Ishikawa (cell line): Measurements from ENCODE around the gene HLA-DQA1.

Experiments
- CEBPB ChIP-seq: IDR thresholded peaks from 2 replicates; pipeline ENCODE4 v1.6.1; 2012
- CREB1 ChIP-seq: IDR thresholded peaks from 2 replicates; pipeline ENCODE4 v1.6.1; 2012; ENCODE audit warnings: low read depth
- EGR1 ChIP-seq: IDR thresholded peaks from 2 replicates; pipeline ENCODE4 v1.6.1; 2012
- EP300 ChIP-seq: IDR thresholded peaks from 2 replicates; pipeline ENCODE4 v1.6.1; 2012; ENCODE audit warnings: borderline replicate concordance
- FOXM1 ChIP-seq: IDR thresholded peaks from 2 replicates; pipeline ENCODE4 v1.6.1; 2012; ENCODE audit warnings: low read depth, borderline replicate concordance
- NFIC ChIP-seq: IDR thresholded peaks from 2 replicates; pipeline ENCODE4 v1.6.1; 2012
- RAD21 ChIP-seq: IDR thresholded peaks from 2 replicates; pipeline ENCODE4 v1.6.1; 2012; ENCODE audit warnings: low read depth
- TAF1 ChIP-seq: IDR thresholded peaks from 2 replicates; pipeline ENCODE4 v1.6.1; 2012; ENCODE audit warnings: low read depth, mild to moderate bottlenecking
- TCF12 ChIP-seq: IDR thresholded peaks from 2 replicates; pipeline ENCODE4 v1.6.1; 2012; ENCODE audit warnings: low read depth
- TEAD4 ChIP-seq: IDR thresholded peaks from 2 replicates; pipeline ENCODE4 v1.6.1; 2012
- YY1 ChIP-seq: IDR thresholded peaks from 2 replicates; pipeline ENCODE4 v1.6.1; 2012; ENCODE audit warnings: low read depth
- ZBTB7A ChIP-seq: IDR thresholded peaks from 2 replicates; pipeline ENCODE4 v1.6.1; 2012; ENCODE audit warnings: low read depth
- TF ChIP-seq, protein P1 (sequence below): IDR thresholded peaks from 2 replicates; pipeline ENCODE4 v1.6.1; 2012
- TF ChIP-seq, protein P2 (sequence below): IDR thresholded peaks from 2 replicates; pipeline ENCODE4 v1.6.1; 2012; ENCODE audit warnings: low read depth, mild to moderate bottlenecking
- TF ChIP-seq, protein P3 (sequence below): IDR thresholded peaks from 2 replicates; pipeline ENCODE4 v1.6.1; 2012

Gene HLA-DQA1

DNA sequence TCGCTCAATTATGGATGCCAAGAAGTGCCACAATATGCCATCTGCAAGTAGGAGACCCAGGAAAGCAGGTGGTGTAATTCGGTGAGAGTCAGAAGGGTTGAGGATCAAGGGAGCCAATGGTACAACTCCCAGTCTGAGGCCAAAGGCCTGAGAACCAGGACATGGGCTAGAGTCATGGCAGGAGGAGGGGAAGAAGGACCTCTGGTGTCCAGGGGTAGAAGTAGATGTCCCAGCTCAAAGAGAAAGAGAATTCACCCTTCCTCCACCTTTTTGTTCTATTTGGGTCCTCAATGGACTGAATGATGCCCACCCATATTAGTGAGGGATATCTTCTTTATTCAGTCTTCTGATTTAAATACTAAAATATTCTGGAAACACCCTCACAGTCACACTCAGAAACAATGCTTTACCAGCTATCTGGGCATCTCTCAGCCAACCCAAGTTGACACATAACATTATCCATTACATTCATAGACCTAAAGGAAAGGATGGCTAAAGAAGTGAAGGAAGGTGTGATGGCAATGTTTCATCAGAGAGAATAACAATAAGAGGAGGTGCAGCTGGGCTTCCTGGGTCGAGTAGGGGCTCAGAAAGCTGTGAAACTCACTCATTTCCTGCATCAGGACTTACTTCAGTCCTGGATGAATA is 21.2 kb upstream of the HLA-DQA1 start:
- TF ChIP-seq TEAD4, result no peak
- TF ChIP-seq RAD21, result no peak

DNA sequence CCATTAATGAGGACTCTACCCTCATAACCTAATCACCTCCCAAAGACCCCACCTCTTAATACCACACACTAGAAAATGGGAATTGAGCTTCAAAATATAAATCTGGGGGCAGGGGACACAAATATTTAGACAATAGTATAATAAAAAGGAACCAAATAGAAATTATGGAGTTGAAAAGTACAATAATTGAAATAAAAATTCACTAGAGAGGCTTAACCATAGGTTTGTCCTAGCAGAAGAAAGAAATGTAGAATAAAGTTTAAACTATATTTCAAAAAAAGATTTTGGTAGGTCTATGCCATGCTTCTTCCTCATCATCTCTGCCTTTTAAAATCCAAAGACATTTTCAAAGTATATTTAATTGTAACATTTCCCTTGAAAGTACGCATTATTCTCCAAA is 19.5 kb upstream of the HLA-DQA1 start:
- TF ChIP-seq, protein P1, sequence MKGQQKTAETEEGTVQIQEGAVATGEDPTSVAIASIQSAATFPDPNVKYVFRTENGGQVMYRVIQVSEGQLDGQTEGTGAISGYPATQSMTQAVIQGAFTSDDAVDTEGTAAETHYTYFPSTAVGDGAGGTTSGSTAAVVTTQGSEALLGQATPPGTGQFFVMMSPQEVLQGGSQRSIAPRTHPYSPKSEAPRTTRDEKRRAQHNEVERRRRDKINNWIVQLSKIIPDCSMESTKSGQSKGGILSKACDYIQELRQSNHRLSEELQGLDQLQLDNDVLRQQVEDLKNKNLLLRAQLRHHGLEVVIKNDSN, result no peak
- TF ChIP-seq FOXM1, result no peak
- TF ChIP-seq EP300, result no peak
- TF ChIP-seq YY1, result no peak
- no peak for TF ChIP-seq NFIC
- no peak for TF ChIP-seq RAD21
- TF ChIP-seq TEAD4, result no peak
- no peak for TF ChIP-seq TCF12
- TF ChIP-seq, protein P2, sequence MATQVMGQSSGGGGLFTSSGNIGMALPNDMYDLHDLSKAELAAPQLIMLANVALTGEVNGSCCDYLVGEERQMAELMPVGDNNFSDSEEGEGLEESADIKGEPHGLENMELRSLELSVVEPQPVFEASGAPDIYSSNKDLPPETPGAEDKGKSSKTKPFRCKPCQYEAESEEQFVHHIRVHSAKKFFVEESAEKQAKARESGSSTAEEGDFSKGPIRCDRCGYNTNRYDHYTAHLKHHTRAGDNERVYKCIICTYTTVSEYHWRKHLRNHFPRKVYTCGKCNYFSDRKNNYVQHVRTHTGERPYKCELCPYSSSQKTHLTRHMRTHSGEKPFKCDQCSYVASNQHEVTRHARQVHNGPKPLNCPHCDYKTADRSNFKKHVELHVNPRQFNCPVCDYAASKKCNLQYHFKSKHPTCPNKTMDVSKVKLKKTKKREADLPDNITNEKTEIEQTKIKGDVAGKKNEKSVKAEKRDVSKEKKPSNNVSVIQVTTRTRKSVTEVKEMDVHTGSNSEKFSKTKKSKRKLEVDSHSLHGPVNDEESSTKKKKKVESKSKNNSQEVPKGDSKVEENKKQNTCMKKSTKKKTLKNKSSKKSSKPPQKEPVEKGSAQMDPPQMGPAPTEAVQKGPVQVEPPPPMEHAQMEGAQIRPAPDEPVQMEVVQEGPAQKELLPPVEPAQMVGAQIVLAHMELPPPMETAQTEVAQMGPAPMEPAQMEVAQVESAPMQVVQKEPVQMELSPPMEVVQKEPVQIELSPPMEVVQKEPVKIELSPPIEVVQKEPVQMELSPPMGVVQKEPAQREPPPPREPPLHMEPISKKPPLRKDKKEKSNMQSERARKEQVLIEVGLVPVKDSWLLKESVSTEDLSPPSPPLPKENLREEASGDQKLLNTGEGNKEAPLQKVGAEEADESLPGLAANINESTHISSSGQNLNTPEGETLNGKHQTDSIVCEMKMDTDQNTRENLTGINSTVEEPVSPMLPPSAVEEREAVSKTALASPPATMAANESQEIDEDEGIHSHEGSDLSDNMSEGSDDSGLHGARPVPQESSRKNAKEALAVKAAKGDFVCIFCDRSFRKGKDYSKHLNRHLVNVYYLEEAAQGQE, result no peak
- TF ChIP-seq EGR1, result no peak
- no peak for TF ChIP-seq CREB1

DNA sequence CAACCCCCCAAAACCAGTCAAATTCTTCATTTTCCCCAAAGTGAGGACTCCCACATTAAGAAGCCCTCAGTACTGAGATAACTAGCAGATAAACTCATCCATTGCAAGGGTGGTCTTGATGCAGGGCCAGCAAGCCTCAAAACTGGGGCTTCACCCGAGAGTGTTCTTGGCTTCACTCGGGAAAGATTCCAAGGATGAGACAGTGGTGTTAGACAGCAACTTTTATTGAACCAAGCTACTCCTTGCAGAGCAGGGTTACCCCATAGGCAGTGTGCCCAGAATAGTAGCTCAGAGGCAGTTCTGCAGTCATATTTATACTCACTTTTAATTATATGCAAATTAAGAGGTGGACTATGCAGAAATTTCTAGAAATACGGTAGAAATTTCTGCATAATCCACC is 15.8 kb upstream of the HLA-DQA1 start:
- no peak for TF ChIP-seq RAD21
- TF ChIP-seq, protein P3, sequence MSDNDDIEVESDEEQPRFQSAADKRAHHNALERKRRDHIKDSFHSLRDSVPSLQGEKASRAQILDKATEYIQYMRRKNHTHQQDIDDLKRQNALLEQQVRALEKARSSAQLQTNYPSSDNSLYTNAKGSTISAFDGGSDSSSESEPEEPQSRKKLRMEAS, result no peak

DNA sequence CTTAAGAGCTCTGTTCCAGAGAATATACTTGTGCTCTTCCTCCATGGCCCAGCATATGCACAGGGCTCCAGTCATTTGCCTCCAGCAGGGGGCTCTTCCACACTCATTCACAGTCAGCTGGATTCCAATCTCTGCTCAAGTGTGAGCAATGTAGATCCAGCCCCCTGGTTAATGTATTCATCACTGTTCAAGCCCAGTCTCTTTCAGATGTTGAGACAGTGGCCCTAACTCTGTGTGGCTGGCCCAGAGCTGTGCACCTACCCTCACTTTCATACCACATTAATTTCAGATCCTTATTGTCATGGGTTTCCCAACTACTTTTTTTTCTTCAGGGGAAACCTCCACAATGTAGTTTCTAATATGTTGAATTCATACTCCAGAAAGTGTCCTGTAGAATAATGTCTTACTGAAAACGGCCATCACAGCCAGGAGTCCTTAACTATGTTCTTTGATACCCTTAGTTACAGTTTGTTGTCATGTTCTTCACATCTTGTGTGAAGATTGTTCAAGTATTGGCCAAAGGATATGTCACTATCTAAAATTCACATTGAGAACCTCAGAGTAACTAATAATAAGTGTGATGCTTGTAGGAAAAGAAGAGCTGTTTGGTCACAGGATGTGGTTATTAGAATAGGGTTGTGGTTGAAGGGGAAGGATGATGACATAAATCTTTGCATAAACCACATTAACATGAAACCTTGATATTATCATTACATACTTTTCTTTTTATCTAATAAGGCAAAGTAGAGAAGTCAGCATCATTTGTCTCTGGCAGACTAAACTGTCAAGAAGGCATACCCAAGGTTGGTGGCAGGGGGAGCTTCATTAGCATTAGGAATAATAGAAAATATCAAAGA is 14.4 kb upstream of the HLA-DQA1 start:
- TF ChIP-seq, protein P2, result no peak
- TF ChIP-seq, protein P3, result no peak
- TF ChIP-seq, protein P1, result no peak
- no peak for TF ChIP-seq ZBTB7A
- TF ChIP-seq NFIC, result no peak
- TF ChIP-seq TCF12, result no peak
- TF ChIP-seq CREB1, result no peak
- TF ChIP-seq TEAD4, result no peak

DNA sequence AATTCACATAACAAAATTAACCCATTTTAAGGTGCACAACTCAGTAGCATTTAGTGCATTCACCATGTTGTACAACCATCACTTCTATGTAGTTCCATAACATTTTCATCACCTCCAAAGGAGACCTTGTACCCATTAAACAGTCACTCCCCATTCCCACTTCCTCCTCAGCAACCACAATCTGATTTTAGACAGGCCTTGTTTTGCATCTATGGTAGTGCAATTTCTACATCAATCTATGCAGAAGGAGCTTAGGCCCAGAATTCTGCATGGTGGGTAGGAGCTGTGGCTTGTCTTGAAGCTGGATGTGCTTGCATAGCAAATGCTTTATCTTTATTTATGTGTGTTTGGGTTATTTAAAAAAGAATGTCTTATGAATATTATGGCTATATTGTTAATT is 13.5 kb upstream of the HLA-DQA1 start:
- TF ChIP-seq CEBPB, result no peak
- no peak for TF ChIP-seq RAD21
- TF ChIP-seq TAF1, result no peak
- TF ChIP-seq FOXM1, result no peak
- TF ChIP-seq TEAD4, result no peak
- no peak for TF ChIP-seq EGR1

DNA sequence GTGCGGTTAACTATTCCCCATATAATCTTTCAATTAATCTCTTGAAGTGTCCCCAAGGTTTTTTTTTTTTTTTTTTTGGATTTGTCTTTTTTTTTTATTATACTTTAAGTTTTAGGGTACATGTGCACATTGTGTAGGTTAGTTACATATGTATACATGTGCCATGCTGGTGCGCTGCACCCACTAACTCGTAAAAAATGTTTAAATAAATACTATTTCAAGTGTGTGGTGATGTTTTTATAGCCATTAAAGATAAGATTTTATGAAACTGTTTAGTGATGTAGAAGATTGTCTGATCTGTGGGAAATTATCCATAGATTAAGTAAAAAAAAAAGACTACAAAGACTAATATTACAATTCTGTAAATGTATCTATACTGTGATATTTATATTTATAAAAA is 12.6 kb upstream of the HLA-DQA1 start:
- TF ChIP-seq ZBTB7A, result no peak
- no peak for TF ChIP-seq TEAD4
- no peak for TF ChIP-seq RAD21
- TF ChIP-seq, protein P3, result no peak
- TF ChIP-seq CEBPB, result no peak
- no peak for TF ChIP-seq EP300
- TF ChIP-seq TCF12, result no peak
- TF ChIP-seq NFIC, result no peak
- TF ChIP-seq TAF1, result no peak
- TF ChIP-seq YY1, result no peak
- TF ChIP-seq, protein P2, result no peak
- TF ChIP-seq EGR1, result no peak
- TF ChIP-seq FOXM1, result no peak
- no peak for TF ChIP-seq CREB1
- TF ChIP-seq, protein P1, result no peak
